HT-29 (cell line): ENCODE data around the gene CDK11B. TPM values are rescaled to one million over a fixed set of nuclear protein-coding genes. Genes with fewer than 3 reads are reported as not detected.

ENCODE experiments used
- DNase-seq: peaks from one replicate; pipeline ENCODE4 v3.0.0-alpha.2; 2015; ENCODE audit warnings: low spot score
- total RNA-seq: library from RNA; depleted of rRNA; stranded (reverse); fragments of >200 nt; shearing (Covaris generic); gene quantifications from 2 replicates; pipeline ENCODE4 v1.2.3, GENCODE V29; 2014

Gene CDK11B
- total RNA-seq, 1 experiment from 2014 or later = 21.9 TPM

DNA sequence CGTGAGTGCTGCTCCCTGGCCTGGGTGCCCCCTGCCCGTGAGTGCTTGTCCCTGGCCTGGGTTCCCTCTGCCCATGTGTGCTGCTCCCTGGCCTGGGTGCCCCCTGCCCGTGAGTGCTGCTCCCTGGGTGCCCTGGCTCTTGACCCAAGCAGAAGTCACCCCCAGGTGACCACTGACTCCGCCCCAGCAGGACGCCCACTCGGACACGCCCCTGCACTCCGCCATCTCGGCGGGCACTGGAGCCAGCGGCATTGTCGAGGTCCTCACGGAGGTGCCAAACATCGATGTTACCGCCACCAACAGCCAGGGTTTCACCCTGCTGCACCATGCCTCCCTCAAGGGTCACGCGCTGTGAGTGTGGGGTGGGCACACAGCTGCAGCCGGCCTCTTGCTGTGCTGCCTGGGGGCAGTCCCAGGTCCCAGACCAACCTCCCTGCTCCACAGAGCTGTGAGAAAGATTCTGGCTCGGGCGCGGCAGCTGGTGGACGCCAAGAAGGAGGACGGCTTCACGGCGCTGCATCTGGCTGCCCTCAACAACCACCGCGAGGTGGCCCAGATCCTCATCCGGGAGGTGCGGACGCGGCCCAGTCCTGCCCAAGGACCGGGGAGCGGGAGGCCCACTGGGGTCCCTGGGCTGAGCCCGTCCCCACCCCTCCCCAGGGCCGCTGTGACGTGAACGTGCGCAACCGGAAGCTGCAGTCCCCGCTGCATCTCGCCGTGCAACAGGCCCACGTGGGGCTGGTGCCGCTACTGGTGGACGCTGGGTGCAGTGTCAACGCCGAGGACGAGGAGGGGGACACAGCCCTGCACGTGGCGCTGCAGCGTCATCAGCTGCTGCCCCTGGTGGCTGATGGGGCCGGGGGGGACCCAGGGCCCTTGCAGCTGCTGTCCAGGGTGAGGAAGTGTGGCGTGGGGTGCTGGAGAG lies 30.7 kb downstream of the CDK11B start:
- DNase-seq = no peak

DNA sequence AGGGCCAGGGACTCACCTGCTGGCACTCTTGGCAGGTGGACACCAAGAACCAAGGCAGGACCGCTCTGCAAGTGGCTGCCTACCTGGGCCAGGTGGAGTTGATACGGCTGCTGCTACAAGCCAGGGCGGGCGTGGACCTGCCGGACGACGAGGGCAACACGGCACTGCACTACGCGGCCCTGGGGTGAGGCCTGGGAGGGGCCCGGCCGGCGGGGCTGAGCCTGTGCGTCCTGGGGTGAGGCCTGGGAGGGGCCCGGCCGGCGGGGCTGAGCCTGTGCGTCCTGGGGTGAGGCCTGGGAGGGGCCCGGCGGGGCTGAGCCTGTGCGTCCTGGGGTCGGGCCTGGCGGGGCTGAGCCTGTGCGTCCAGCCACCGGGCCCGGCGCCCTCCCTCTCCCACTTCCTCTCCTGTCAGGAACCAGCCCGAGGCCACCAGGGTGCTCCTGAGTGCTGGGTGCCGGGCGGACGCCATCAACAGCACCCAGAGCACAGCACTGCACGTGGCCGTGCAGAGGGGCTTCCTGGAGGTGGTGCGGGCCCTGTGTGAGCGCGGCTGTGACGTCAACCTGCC lies 31.5 kb downstream of the CDK11B start:
- DNase-seq = peak; percentile 43

DNA sequence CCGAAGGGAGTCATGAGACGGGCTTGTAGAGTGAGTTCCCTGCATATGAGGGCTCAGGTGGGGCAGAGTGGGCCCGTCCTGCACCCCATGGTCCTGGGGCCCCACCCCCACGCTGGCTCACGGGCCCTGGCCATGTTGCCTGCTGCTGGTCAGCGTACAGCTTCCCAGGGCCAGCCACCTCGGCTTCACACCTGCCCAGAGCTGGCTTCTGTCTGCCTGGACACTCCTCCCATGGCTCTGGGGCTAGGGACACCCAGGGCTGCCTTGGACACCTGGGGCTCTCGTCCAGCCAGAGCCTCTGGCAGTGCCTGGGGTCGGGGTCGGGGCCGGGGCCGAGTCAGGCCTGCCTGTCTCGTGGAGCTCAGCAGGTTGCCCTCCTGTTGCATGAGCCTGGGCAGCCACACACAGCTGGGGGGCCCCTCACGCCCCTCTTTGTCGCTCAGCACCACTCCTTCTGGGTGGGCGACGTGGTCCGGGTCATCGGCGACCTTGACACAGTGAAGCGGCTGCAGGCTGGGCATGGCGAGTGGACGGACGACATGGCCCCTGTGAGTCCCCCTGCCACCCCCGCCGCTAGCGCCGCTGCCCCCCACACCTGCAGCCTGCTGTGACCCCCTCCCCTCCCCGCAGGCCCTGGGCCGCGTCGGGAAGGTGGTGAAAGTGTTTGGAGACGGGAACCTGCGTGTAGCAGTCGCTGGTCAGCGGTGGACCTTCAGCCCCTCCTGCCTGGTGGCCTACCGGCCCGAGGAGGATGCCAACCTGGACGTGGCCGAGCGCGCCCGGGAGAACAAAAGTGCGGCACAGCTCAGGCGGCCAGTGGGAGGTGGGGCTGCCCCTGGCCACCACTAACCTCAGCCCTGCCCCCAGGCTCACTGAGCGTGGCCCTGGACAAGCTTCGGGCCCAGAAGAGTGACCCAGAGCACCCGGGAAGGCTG lies 32.3 kb downstream of the CDK11B start:
- no peak for DNase-seq

DNA sequence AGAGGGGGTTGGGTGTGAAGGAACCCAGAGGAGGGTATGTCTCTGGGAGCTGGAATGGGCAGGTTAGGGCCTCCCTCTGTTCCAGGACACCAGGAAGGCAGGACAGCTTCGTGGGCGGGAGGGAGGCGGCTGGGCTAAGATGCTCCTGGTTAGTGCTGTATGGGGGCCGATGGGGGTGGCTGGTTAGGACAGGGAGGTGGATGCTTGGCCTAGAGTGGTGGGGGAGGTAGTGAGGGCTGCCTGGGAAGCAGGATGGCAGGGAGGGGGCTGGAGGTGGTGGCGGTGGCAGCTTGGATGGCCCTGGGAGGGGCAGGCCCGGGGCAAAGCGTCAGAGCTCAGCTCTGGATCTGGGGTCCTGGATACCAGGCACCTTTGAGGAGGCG lies 33.0 kb downstream of the CDK11B start:
- no peak for DNase-seq

DNA sequence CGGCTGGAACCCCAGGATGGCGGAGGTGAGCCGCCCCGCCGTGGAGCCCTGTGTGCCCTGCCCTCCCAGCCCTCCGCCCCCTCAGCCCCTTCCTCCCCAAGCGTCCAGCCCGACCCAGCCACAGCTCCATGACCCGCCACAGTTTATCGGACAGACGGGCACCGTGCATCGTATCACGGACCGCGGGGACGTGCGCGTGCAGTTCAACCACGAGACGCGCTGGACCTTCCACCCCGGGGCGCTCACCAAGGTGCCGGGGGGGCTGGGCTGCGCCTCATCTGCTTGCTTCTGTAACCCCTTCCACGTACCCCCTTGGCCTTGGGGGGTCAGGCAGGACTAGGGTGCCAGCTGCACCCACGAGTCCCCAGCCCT lies 33.4 kb downstream of the CDK11B start:
- DNase-seq = no peak

DNA sequence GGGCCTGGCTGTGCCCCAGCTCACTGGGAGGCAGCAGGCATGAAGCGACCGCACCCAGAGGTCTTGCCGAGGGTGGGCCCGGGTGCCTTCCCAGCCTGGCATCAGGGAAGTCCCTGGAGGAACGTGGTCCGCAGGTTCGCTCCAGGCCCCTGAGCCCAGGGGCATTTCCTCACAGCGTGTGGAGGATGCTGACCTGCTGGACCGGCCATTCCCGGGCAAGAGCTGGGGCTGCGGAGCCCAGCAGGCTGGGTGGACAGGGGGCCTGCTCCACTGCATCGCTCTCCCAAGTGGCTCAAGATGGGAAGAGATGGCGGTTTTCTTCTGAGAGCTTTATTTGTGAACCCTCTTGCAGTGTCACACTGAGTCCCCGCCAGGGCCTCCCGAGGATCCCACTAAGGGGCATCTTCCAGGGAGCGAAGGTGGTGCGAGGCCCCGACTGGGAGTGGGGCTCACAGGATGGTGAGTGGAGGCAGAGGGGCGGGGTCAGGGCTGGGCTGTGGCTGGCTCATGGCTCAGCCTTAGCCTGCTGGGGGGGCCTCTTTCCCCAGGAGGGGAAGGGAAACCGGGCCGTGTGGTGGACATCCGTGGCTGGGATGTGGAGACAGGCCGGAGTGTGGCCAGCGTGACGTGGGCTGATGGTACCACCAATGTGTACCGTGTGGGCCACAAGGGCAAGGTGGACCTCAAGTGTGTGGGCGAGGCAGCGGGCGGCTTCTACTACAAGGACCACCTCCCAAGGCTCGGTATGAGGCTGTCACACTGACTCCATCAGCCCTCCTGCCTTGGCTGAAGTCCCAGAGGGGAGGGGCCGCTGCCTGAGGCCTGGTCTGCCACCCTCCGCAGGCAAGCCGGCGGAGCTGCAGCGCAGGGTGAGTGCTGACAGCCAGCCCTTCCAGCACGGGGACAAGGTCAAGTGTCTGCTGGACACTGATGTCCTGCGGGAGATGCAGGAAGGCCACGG lies 34.1 kb downstream of the CDK11B start:
- no peak for DNase-seq

DNA sequence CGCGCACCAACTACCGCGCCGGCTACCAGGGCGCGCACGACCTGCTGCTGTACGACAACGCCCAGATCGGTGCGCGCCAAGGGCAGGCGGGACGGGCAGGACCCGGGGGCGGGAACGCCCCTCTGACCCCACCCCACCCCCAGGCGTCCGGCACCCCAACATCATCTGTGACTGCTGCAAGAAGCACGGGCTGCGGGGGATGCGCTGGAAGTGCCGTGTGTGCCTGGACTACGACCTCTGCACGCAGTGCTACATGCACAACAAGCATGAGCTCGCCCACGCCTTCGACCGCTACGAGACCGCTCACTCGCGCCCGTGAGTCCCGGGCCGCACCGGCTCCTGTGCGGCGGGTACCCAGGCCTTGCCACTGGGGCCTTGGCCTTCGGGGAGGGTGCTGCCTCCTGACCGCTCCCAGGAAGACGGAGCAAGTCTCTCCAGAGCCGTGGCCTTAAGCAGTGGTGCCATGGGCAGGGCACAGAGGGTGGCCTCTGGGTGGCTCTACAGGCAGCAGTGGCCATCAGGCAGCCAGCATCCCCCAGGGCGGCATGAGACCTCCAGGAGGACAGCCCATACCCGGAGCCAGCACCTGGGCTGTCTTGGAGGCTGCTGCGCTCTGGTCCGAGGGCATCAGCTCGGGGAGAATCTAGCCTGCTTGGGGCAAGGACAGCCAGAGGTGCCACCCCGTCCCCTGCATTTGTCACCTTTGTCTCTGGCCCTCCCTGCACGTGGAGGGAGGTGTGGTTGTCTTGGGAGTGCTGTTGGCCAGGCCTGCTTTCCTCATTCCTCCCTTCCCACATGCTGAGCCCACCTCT lies 35.0 kb downstream of the CDK11B start:
- DNase-seq = no peak

DNA sequence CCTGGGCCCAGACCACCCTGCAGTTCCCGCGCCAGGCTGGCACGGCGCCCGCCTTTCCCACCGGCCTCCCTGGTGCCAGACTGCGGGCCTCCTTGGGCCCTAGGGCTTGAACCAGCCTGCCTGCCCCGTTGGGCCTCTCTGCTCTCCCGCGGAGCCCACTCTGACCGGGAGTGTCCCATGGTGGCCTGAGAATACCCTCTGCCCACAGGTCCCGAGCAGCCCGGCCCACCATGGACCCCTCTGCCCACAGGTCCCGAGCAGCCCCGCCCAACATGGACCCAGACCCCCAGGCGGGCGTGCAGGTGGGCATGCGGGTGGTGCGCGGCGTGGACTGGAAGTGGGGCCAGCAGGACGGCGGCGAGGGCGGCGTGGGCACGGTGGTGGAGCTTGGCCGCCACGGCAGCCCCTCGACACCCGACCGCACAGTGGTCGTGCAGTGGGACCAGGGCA lies 35.6 kb downstream of the CDK11B start:
- DNase-seq = no peak

DNA sequence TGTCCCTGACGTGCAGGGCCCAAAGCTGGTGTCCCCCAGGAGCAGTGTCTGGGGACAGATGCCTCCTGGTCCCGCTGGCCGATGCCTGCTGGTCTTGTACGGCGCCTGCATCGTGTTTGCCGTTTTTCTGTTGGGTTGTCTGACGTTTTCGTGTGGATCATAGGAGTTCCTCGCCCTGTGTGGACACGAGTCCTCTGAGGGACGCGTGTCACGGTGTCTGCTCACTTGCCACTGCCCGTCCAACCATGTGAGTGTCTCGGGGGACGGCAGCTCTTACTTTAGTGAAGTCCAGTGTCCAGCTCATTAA lies 36.1 kb downstream of the CDK11B start:
- DNase-seq = no peak

DNA sequence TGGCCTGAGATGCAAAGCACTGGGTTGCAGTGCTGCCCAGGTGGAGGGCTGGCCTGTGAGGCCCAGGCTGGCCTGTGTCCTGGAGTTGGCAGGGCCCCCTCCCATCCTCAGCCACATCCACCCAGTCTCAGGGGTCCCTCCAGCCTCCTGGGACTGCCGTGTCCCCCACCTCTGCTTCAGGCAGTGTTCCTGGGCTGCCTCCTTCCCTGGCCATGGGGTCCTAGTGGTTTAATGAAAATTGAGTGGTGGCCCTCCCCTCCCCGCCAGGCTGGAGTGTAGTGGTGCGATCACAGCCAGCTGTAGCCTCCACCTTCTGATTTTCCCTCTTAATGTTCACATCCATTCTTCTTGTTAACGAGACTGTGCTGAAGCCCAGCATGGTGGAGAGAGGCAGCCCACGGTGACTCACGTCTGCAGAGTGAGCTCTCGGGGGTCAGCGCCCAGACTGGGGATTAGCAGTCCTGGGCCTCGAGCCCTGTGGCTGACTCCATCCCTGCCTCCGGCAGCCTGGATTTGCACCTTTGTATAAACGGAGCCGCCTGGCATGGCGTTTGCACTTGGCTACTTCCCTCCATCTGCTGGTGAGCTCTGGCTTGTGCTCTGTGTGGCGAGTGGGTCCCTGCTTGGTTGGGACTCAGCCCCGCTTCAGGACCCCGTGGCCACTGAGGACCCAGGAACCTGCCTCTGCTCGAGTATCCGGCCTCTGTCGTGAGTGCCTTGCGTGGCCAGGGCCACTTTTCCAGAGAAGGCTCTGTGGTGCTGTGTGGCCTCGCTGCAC lies 36.6 kb downstream of the CDK11B start:
- no peak for DNase-seq

DNA sequence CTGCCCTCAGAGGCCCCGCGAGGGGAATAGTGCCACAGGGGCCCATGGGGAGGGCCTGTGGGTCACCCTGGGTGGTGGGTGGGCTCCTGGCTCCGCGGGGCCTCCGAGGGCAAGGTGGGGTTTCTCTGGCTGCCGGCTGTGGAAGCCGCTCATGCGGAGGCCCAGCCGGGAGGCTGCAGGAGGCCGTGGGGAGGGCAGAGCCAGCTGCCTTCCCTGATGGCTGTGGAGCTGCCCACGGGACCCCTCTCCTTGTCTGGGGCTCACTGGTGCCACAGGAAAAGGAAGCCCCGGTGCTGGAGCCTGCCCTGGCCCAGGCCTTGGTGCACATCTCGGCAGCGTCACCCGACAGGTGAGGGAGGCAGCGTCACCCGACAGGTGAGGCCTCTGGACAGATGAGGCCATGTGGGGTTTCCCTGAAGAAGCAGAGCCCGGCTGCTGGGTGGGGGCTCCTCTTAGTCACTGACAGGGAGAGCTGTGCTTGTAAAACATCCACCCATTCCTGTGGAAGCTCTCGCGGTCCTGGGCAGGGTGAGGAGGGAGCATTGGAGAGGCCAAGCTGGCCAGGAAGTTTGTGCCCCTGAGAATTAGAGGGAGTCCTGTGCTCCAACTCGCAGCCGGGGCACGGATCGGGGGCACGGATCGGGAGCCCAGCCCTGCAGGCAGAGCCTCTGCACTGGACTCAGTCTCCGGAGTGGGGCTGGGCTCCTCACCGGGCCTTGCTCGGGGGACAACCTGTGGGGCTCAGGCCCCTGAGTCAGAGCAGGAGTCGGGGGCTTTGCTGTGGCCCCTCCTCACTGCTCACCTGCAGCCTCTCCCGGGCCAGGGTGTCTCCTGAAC lies 37.4 kb downstream of the CDK11B start:
- DNase-seq = no peak

DNA sequence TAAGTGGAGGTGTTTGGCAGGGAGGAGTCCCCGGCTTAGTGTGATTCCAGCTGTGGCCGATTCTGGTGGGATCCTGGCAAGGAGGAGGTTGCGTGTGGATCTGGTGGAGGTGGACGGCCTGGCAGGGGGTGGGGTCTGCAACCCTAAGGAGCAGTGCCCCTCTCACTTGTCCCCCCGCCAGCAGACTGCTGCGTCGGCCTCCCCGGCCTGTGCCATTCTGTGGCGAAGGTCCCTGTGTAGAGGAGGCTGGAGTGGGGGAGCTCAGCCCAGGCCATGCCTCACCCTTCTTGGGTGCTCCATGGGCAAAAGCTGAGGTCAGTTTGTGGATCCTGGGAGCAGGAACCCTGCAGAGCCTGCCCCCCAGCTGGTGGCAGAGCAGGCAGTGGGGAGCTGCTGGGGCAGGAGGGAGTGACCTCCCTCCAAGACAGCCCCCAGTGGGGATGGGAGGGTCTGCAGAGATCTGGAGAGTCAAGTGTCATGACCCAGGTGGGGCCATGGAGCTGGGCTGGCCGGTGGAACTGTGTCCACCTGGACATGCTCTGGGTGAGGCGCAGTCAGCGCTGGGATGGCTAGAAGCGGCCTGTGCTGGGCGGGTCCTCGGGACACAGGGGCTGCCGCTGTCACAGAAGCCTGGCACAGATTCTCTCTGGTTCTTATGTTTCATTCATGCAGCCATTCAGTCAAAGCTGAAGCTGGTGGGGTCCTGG lies 38.2 kb downstream of the CDK11B start:
- no peak for DNase-seq

DNA sequence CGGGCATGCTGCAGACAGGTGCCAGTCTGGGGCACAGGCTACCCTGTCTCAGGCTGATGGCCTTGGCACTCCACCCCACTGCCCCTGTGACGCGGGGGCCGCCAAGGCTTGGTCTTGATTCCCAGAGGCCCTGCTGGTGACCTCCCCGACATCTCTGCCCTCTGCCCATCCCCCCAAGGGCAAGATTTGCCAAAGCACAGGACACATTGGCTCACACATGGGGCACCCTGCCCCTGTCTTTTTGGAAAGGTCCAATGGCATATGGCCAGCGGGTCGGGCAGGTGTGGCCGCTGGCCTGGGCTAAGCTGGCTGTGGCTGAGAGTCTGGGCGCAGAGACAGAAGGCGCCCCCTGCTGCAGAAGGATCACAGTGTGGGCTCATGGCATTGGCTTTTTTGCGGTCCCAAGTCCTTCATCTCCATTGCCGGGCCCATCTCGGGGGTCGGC lies 38.9 kb downstream of the CDK11B start:
- DNase-seq = no peak

DNA sequence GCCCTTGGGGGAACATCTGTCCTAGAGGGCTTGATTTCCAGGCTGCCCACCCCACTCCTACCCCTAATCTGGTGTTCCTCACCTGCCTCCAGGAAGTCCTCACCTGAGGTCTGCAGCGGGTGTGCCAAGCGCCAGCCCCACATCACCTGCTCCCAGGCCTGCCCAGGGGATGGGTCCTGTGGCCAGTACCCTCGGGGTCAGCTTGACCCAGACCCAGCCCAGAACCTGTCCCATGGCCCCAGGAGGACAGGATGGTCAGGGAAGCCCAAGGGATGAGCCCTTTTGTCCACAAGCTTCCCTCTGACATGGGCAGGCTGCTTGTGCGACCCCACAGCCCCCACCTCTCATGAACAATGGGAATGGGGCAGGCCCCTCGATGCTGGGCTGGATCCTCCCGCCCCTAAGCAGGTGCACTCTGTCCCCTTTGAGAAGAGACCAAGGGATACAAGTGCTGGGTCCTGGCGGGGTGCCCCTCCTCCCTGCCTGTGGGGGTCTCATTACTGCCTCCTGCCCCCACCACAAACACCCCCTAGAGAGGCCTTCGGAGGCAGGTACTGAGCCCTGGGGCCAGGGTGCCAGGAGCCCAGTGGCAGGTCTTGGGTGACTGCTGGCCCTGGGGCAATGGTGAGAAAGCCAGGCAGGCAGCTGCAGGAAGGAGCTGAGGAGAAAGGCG lies 40.3 kb downstream of the CDK11B start:
- DNase-seq = no peak

DNA sequence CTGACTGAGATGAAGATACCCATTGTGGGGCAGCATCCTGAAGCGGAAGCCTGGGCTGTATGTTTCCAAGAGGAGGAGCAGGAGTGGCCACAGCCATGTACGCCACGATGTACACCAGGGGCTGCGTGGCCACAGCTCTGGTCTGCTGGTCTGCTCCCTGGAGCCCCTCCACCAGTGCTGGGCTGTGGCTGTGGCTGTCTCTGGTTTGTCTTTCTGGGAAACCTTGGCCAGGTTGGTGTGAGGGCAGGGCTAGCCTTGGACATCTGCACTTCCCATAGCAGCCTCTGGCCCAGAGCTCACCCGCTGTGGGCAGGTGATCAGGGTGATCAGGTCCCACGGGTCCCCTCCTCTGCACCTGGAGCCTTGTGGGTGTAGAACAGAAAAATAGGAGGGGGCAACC lies 40.9 kb downstream of the CDK11B start:
- no peak for DNase-seq

DNA sequence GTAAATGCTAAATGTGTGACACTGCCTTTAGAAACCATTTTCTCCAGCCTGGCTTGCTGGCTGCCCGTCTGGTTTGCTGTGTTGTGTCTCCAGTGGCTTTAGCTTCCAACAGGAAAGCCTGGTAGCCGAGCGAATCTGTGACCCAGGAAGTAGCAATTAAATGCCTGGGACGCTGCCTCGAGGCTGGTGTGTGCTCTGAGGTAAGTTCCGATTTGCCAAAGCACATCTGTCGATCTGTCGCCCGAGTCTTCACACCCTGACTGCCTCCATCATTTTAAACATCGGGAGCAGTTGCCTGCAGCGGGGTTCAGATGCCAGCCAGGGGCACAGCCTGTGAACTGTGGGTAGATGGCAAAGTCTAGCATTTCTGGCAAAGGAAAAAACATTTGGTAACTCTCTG lies 41.3 kb downstream of the CDK11B start:
- DNase-seq = no peak

DNA sequence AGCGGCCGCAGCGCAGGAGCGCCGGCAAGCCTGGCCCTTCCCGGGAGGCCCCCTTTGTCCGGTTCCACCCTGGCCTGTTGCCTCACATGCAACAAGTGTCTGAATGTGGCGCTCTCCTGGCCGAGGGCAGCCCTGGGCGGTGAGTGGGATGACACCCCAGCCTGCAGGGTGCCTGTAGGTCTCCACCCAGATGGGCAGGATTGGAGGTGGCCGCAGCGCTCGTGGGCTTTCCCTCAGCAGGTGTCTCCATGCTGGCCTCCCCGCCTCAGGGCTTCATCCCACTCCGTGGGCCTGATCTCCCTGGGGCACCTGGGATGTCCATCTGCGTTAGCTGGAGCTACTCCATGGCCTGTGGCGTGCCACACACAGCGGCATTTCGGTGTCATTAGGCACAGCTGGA lies 42.0 kb downstream of the CDK11B start:
- DNase-seq = no peak
